ENCODE measurements around the gene KRTAP12-1.

The KRTAP12-1 gene

GRCh38 chr21:44713130-44713529 is 31.2 kb upstream of the KRTAP12-1 start (continued):
- TF ChIP-seq CSRNP3 (CRISPR knock-in tag; IDR thresholded peaks at IDR 0.05), result no peak
- TF ChIP-seq SNAI2 (CRISPR knock-in tag; IDR thresholded peaks at IDR 0.05), result no peak

- ATAC-seq, result no peak
- TF ChIP-seq PATZ1 (CRISPR knock-in tag; IDR thresholded peaks at IDR 0.05; ENCODE audit: borderline replicate concordance) (no peak), OSR1 (CRISPR knock-in tag; IDR thresholded peaks at IDR 0.05) (no peak), ZFP30 (CRISPR knock-in tag; IDR thresholded peaks at IDR 0.05) (no peak), TSHZ2 (CRISPR knock-in tag; IDR thresholded peaks at IDR 0.05) (no peak), TCF4 (CRISPR knock-in tag; IDR thresholded peaks at IDR 0.05; ENCODE audit: borderline replicate concordance) (no peak), CREB5 (CRISPR knock-in tag; IDR thresholded peaks at IDR 0.05; ENCODE audit: low read depth) (no peak), CSDC2 (CRISPR knock-in tag; IDR thresholded peaks at IDR 0.05) (no peak), ESRRG (CRISPR knock-in tag; IDR thresholded peaks at IDR 0.05) (no peak), ZNF565 (CRISPR knock-in tag; conservative IDR thresholded peaks at IDR 0.05; ENCODE audit: low read depth) (no peak), BACH2 (CRISPR knock-in tag; IDR thresholded peaks at IDR 0.05; ENCODE audit: borderline replicate concordance) (no peak), POU6F1 (CRISPR knock-in tag; IDR thresholded peaks at IDR 0.05; ENCODE audit: borderline replicate concordance, low read depth) (no peak)
Observed at GRCh38 chr21:44712203-44713028, 30.5 kb upstream of the KRTAP12-1 start.

- ATAC-seq, result no peak
- TF ChIP-seq ARNTL (CRISPR knock-in tag; IDR thresholded peaks at IDR 0.05; ENCODE audit: borderline replicate concordance, low read depth) (no peak), ZNF70 (CRISPR knock-in tag; IDR thresholded peaks at IDR 0.05) (no peak), ESRRG (CRISPR knock-in tag; IDR thresholded peaks at IDR 0.05) (no peak), TSHZ2 (CRISPR knock-in tag; IDR thresholded peaks at IDR 0.05) (no peak), OSR1 (CRISPR knock-in tag; IDR thresholded peaks at IDR 0.05) (no peak), ZNF565 (CRISPR knock-in tag; conservative IDR thresholded peaks at IDR 0.05; ENCODE audit: low read depth) (no peak), POU6F1 (CRISPR knock-in tag; IDR thresholded peaks at IDR 0.05; ENCODE audit: borderline replicate concordance, low read depth) (no peak), BACH2 (CRISPR knock-in tag; IDR thresholded peaks at IDR 0.05; ENCODE audit: borderline replicate concordance) (no peak), RARB (CRISPR knock-in tag; IDR thresholded peaks at IDR 0.05) (no peak), ZFP30 (CRISPR knock-in tag; IDR thresholded peaks at IDR 0.05) (no peak), PPARA (CRISPR knock-in tag; IDR thresholded peaks at IDR 0.05; ENCODE audit: borderline replicate concordance) (no peak), TCF4 (CRISPR knock-in tag; IDR thresholded peaks at IDR 0.05; ENCODE audit: borderline replicate concordance) (no peak), PATZ1 (CRISPR knock-in tag; IDR thresholded peaks at IDR 0.05; ENCODE audit: borderline replicate concordance) (no peak)
Observed at GRCh38 chr21:44711327-44712202, 29.6 kb upstream of the KRTAP12-1 start, which contains the start of gene TSPEAR. TSPEAR (minus strand) TSS chr21:44711572; CDS start chr21:44711514, 58 bp downstream.

Data from SK-N-SH treated with all-trans-retinoic acid at 6 μM for 48 hours (cell line).